HG03066 (cell line): Measurements from ENCODE around the gene KRIT1.

Experiments
- ATAC-seq: cut with Tn5 transposase; IDR thresholded peaks from one replicate; pipeline ENCODE4 v1.9.1; 2021; ENCODE audit warnings: low read depth; ENCODE audit not compliant: unreplicated experiment

KRIT1 gene

GRCh38 chr7:92158660-92159575, 86.8 kb downstream of the KRIT1 start:
- no peak for ATAC-seq

GRCh38 chr7:92156990-92157389, 88.7 kb downstream of the KRIT1 start:
- ATAC-seq = no peak

- ATAC-seq = no peak
Measured at GRCh38 chr7:92155108-92155739, 90.5 kb downstream of the KRIT1 start.

GRCh38 chr7:92150450-92151017, 95.2 kb downstream of the KRIT1 start:
- no peak for ATAC-seq

GRCh38 chr7:92149736-92150239, 95.9 kb downstream of the KRIT1 start:
- no peak for ATAC-seq
